OCI-LY3 (cell line): ENCODE measurements around the gene GNG2.

Experiments
- CTCF ChIP-seq: fragments of 200-600, 300-600 bp; sonication (generic); IDR thresholded peaks from 2 replicates; pipeline ENCODE4 v1.5.1; 2014; ENCODE audit warnings: antibody characterized with exemption, low read length, low read depth
- EZH2phosphoT487 ChIP-seq: fragments of 200-600 bp; shearing (Covaris generic); IDR thresholded peaks from 2 replicates; pipeline ENCODE4 v1.6.1; 2018; ENCODE audit warnings: antibody characterized with exemption, mixed run types, low read depth

DNA sequence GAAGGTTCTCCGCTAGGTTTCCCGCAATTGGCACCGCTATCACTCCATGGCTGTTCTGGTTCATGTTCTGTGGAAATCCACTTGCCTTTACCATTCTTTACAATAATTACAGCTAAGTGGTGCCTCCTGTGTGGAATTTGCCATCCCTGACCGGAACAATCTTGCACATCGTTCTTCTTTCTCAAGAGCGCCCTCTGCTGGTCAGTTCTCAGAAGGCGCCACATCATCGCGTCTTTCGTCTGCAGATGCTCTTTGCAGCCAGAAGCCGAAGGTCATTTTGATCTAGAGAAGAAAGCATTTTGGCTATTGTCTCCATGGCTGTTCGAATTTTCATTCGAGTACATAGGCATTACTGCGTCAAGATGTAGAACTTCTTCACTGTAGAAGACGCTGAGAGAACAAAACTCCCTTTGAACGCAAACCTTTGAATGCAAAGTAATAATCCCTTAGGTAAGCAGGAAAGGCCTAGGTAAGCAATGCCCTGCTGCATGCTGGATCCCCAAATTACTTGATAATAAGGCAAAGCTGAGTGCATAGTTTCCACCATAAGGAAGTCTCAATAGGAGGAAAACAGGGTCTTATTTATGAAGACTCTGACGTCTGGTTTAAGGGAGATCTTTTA, 118.8 kb downstream of the GNG2 start:
- peak; percentile 98 for TF ChIP-seq CTCF
- TF ChIP-seq EZH2phosphoT487, result no peak
